ENCODE results near the gene NDUFS6.

Gene NDUFS6

GRCh38 chr5:1799110-1799601 is 2.1 kb upstream of the NDUFS6 start:
- no peak for TF ChIP-seq CTCF (IDR thresholded peaks at IDR 0.05; ENCODE audit: insufficient read depth, missing control alignments)
- FAIRE-seq (no peak), DNase-seq (ENCODE audit: insufficient read length, low spot score) (no peak)

DNA sequence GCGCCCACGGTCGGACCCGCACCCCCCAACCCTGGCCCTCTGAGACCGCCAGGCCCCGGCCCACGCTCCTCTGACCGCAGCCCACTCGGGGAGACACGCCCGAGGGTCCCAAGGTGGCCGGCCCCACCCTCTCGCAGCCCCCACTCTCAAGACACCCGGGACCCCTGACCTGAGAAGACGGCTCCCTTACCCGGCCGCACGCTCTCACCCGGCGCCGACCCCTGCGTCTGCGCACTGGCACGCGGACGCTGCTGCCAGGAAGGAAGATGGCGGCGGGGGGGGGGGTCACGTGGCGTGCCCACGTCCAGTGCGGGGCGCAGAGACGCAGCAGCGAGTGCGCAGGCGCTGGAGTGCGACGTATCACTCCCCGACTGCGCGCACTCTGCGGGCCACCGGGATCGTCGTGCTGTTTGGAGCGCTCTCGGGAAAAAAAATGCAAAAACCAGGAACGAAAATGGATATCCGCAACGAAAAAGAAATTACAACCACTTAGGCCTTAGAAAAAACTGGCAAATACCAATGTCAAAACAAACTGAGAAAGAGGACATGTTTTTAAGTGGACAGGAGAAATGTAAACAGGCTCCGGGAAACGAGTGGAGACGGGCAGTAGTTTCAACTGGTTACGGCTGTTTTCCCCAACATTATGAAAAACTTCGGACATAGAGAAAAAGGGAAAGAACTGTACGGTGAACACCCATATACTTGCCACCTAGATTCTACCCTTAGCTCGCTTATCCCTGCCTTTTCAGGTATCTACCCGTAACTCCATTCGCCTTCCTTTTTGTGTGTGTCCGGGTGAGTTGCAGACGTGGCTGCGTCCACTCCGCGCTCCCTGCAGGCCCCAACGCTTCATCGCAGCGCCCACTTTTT is 1.4 kb upstream of the NDUFS6 start, which contains the start of gene MRPL36:
MRPL36 (minus strand) TSS at position 236 of the 870 bp plus-strand sequence. CDS start 902 bp downstream, outside the sequence.
- FAIRE-seq (no peak), DNase-seq (ENCODE audit: insufficient read length, low spot score) (peak; percentile 95)
- TF ChIP-seq CTCF (IDR thresholded peaks at IDR 0.05; ENCODE audit: insufficient read depth, missing control alignments) = no peak

DNA sequence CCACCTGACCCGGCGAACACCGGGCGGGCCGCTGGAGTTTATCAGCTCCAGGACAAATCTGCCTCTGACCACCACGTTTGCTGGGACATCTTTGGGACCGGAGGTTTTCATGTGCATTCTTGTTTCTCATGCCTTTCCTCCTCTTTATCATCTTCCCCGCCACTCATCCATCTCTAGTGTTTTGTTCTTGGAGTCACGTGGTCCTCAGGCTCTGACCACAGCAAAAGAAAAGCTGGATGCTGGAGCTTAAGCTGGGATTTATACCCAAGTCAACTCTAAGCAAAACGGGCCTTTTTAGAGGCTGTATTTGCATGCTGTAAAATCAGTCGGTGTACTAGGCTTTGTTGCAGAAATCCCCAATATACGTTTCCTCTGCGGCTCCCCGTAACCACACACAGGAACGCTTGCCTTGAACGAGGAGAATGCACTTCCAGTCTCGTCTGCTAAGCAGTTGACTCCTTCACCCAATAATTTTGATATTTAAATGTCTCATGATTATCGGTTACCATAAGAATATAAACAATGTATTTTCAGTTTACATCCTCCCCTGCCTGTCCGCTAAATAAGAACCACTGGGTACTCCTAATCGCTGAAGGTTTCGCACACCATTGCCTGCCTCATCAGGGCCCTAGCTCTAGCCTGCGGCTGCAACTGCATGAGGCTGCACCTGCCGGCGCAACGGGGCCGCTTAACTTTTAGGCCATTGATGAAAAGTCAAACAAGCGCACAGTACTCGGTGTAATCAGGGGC is 560 bp upstream of the NDUFS6 start:
- DNase-seq (ENCODE audit: insufficient read length, low spot score) = no peak
- FAIRE-seq = no peak
- TF ChIP-seq CTCF (IDR thresholded peaks at IDR 0.05; ENCODE audit: insufficient read depth, missing control alignments) = no peak

GRCh38 chr5:1801967-1802295 is 724 bp downstream of the NDUFS6 start:
- no peak for TF ChIP-seq CTCF (IDR thresholded peaks at IDR 0.05; ENCODE audit: insufficient read depth, missing control alignments)
- no peak for DNase-seq (ENCODE audit: insufficient read length, low spot score)
- no peak for FAIRE-seq

DNA sequence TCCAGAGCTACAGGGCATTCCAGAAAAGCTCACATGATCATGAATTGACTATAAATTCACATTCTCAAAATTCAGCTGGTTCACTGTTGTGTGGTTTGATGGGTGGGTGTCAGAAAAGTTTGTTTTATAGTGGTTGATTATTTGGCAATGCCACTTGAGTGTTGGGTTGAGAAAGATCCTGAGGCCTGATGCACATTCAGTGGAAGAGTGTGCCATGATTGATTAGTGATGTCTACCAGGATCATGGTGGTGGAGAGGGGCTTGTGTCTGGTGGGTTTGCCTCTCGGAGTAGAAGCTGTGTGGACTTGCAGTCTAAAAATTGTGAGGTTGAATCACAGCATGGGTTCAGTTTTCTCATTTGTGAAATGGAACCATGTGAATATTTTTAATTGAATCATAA is 2.0 kb downstream of the NDUFS6 start:
- DNase-seq (ENCODE audit: insufficient read length, low spot score) (no peak), FAIRE-seq (no peak)
- no peak for TF ChIP-seq CTCF (IDR thresholded peaks at IDR 0.05; ENCODE audit: insufficient read depth, missing control alignments)

DNA sequence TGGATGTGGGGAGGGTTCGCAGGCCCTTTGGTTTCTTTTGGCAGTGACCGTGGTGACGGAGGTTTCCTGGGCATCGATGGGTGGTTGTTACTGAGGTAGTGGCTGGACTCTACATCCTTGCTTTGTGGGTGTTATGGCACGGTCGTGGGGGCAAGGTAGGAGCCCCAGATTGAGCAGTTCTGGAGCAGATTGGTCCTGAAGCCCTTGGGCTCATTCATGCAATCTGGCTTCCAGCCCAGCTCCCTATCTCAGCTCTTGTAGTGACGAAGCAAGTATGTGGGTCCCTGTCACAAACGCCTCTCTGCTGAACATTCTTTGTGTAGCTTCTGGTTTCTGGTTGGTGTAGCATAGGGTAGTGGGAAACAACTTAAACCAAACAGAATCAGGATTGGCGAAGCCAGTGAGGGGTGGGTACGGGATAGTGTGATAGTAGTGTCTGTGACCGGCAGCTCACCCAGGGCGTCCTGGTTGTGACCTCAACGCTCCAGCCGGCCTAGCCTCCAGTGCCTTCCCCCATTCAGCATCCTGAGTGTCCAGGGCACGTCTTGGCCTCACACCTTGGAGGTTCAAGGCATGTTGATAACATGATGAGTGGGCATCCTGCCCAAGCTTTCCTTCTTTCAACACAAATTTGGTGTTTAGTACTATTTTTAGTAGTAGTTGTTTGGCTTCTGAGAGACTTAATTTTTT is 2.9 kb downstream of the NDUFS6 start:
- DNase-seq (ENCODE audit: insufficient read length, low spot score) (no peak), FAIRE-seq (no peak)
- TF ChIP-seq CTCF (IDR thresholded peaks at IDR 0.05; ENCODE audit: insufficient read depth, missing control alignments) = no peak

Data from D721Med (cell line).